Bone marrow (tissue), 2 donors: ENCODE measurements around the gene FGF2.
A peak's percentile ranks its signal among the peaks of the same experiment; 100 is the strongest.

Source experiments
- DNase-seq, 2 donors: peaks; one replicate each; lab custom pipeline; 2025; lab: John Stamatoyannopoulos, UW

FGF2 gene

DNA sequence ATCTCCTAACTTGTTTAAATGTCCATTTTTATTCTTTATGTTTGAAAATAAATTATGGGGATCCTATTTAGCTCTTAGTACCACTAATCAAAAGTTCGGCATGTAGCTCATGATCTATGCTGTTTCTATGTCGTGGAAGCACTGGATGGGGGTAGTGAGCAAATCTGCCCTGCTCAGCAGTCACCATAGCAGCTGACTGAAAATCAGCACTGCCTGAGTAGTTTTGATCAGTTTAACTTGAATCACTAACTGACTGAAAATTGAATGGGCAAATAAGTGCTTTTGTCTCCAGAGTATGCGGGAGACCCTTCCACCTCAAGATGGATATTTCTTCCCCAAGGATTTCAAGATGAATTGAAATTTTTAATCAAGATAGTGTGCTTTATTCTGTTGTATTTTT is 68.2 kb downstream of the FGF2 start:
- DNase-seq: no peak

DNA sequence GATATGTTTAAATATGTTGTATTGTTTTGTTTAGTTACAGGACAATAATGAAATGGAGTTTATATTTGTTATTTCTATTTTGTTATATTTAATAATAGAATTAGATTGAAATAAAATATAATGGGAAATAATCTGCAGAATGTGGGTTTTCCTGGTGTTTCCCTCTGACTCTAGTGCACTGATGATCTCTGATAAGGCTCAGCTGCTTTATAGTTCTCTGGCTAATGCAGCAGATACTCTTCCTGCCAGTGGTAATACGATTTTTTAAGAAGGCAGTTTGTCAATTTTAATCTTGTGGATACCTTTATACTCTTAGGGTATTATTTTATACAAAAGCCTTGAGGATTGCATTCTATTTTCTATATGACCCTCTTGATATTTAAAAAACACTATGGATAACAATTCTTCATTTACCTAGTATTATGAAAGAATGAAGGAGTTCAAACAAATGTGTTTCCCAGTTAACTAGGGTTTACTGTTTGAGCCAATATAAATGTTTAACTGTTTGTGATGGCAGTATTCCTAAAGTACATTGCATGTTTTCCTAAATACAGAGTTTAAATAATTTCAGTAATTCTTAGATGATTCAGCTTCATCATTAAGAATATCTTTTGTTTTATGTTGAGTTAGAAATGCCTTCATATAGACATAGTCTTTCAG is 68.8 kb downstream of the FGF2 start:
- DNase-seq: no peak

DNA sequence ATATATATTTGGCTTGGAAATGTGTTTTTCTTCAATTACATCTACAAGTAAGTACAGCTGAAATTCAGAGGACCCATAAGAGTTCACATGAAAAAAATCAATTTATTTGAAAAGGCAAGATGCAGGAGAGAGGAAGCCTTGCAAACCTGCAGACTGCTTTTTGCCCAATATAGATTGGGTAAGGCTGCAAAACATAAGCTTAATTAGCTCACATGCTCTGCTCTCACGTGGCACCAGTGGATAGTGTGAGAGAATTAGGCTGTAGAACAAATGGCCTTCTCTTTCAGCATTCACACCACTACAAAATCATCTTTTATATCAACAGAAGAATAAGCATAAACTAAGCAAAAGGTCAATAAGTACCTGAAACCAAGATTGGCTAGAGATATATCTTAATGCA is 69.6 kb downstream of the FGF2 start:
- no peak for DNase-seq

- no peak for DNase-seq
These were observed 71.9 kb downstream of the FGF2 start for GRCh38 chr4:122898370-122899150.

DNA sequence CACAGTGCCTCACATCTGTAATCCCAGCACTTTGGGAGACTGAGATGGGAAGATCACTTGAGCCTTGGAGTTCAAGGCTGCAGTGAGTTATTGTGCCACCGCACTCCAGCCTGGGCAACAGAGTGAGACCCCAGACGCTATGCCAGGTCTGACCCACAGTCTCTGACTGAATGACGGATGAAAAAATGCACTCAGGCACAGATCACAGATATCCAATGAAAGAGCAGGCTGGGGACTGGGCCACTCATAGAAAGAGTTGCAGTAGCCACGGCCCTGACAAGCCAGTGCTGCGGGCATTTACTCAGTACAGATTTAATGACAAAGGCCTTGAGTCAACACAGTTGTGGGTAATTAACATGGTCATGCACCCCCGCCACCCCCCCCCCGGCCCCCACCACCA is 73.1 kb downstream of the FGF2 start:
- no peak for DNase-seq

DNA sequence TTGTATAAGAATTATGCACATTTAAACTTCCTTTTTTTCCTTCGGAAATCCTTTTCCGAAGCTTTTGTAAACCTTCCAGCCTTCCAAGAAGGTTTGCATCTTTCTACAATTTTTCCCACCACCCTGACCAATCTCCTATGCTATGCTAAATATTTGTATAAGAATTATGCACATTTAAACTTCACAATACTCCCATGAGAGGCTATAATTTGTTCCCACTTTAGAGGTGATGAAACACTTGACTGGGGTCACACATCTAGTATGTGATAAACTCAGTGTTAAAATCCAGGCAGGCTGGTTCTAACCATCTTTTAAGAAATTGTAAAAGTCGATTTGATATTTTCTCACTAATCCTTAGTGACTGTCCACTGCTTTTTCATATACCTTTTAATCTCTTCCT is 73.7 kb downstream of the FGF2 start:
- no peak for DNase-seq

- no peak for DNase-seq
These were observed 74.8 kb downstream of the FGF2 start for GRCh38 chr4:122901247-122902010.

DNA sequence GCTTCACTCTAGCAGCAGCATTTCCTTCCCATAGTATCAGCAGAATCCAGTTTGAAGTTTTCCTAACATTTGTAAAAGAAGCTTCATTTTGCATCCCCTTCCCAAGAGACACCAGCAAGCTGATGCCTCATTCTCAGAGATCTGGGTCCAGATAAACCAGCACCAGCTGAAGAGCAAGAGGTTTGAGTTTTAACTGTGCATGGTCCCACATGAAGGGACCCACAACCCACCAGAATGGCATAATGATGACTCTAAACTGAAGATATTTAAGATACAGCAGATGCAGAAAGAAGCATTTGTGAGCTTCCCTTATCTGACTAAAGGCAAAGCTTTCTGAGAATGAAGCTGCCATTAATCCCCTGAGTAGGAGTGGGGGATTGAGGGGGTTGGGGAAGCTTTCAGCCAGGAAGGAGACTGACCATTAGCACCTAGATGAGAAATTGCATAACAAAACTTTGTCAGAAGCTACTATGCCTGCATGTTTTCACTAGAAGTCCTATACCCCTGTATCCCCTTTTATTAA is 77.2 kb downstream of the FGF2 start:
- no peak for DNase-seq

DNA sequence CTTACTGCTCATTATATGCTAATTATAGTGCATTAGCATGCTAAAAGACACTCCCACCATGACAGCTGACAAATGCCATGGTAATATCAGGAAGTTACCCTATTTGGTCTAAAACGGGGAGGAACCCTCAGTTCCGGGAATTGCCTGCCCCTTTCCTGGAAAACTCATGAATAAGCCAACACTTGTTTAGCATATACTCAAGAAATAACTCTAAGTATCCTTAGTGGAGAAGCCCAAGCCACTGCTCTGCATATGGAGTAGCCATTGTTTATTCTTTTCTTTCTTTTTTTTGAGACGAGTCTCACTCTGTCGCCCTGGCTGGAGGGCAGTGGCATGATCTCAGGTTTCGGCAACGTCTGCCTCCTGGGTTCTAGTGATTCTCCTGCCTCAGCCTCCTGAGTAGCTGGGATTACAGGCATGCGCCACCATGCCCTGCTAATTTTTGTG is 80.3 kb downstream of the FGF2 start:
- DNase-seq: no peak

DNA sequence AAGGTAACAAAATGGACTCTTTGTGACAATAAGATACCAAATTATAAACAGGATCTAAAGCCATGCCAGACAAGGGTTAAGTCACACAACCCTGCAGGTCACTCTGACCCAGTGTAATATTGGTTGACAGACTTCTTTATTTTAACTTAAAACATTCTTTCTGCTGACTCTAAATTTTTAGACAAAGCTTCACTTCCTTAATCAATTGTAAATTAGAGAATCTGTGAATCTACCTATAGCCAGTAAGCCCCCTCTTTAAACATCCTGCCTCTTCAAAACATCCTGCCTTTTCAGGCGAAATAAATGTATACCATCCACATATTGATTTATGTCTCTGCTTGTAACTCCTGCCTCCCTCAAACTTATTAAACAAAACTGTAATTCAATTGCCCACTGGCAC is 81.6 kb downstream of the FGF2 start:
- DNase-seq: no peak

- DNase-seq: no peak
These were observed 83.1 kb downstream of the FGF2 start for GRCh38 chr4:122909683-122910082.

DNA sequence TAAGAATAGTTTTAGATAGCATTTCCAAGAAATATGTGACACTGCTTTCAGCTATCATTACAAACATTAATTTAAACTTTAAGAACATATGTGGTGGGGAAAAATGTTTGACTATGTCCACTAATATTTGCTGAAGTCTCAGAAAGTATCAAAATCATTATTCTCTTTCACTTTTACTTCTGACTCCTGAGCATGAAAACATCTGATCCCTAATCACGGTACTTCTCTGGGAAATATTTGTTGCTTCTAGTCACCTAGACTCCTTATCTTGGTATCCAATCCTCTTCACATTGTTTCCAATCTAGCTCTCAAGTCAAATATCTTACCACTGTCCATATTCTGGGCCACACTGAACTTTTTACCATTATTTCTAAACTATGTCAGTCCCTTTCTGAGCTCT is 85.0 kb downstream of the FGF2 start:
- DNase-seq: no peak

DNA sequence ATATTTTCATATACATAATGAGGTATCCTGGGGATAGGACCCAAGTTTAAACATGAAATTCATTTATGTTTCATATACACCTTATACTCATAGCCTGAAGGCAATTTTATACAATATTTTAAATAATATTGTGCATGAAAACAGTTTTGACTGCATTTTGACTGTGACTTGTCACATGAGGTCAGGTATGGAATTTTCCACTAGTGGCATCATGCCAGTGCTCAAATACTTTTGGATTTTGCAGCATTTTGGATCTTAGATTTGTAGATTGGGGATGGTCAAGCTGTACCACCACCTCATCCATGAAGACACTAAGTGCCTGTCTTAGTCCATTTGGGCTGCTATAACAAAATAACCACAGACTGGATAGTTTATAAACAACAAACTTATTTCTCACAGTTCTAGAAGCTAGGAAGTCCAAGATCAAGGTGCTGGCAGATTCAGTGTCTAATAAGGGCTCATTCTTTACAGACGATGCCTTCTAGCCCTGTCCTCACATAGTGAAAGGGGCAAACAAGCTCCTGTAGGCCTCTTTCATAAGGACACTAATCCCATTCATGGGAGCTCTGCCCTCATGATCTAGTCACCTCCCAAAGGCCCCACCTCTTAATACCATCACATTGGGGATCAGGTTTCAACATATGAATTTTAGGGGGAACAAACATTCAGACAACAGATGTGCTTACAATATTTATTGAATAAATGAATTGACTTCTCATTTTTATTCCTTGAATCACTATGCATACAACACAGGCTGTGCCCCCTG is 86.4 kb downstream of the FGF2 start:
- no peak for DNase-seq

- no peak for DNase-seq
These were observed 87.8 kb downstream of the FGF2 start for GRCh38 chr4:122914292-122914904.

DNA sequence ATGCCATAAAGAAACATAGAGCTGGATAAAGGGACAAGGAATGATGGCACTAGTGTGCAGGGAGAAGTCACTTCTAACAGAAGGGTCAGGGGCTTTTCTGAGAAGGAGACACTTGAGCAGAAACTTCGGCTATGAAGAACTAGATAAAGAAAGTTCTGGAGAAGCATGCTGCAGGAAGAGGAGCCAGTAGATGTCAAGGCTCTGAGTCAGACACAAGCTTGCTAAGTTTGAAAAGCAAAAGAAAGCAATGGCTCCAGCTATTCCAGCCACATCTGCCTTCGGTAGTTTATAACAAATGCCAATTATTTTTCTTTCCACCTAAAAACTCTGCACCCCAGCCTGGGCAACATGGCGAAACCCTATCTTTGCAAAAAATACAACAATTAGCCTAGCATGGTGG is 88.3 kb downstream of the FGF2 start:
- DNase-seq: no peak

GRCh38 chr4:122917731-122918130 is 91.1 kb downstream of the FGF2 start:
- DNase-seq: no peak

DNA sequence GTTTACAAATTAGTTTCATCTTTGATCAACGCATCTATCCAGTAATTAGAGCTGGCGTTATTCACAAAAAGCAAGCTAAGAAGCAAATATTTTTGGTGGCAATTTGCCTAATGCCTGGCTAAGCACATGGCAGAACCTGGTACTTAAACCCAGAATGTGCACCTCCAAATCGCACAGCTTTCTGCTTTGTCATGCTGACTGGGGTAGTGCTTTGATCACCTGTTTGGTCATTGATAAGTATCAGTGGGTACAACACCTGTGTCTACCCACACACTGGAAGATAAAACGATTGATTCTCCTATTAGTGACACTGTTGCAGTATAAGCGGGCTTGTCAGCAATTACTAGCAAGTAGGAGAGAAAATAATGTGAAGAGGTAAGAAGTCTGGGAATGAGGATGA is 93.8 kb downstream of the FGF2 start:
- DNase-seq: no peak

DNA sequence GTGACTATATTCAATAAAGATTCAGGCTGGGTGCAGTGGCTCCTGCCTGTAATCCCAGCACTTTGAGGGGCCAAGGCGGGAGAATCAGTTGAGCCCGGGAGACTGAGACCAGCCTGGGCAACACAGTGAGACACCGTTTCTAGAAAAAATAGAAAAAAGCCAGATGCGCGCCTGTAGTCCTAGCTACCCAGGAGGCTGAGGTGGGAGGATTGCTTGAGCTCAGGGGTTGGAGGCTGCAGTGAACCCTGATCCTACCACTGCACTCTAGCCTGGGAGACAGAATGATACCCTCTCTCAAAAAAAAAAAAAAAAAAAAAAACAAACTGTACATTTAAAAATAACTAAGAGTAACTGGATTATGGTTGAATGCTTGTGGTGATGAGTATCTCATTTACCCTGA is 94.7 kb downstream of the FGF2 start:
- DNase-seq: no peak

DNA sequence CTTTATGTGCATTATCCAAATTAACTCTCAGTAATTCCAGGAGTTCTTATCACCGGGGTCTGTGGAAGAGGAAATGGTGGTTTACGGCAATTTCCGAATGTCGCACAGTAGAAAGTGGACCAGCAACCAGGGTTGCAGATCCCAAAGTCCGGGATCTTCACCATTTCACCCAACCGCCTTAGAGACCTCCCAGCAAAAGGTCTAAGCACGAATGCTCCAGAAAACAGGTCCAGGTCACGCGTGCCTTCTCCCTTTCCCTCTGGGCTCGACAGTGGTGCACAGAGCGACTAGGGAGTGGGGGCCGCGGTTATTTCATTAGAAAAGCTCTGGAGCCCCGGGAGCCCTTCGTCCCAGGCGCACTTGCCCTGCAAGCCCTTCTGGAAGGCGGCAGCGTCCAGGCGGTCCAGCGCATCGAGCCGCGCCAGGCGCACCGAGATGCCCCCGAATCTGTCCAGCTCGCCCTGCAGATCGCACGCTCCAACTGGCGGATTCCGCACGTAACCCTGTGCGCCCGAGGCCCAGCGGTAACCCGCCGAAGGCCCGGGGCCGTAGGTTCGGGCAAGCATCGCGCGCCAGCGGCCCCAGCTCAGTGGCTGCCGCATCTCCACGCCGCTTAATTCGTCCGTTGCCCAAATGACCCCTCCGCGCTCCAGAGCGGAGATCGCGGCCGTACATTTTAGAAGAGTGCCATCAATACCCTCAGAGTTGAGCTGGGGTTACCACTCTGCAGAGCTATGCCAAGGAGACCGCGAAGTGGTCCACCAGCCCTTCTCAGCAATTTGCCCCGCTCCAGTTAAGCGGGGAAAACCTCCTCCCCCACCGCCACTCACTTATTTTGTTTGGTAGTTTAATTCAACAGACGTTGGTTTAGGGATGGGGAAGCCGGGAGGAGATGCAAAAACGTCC is 95.6 kb downstream of the FGF2 start, which contains the start of gene NUDT6:
Gene NUDT6 (minus strand): TSS at position 627 of the 906 bp plus-strand sequence. CDS start 25 bp downstream, at position 602.
- DNase-seq: peak in 1 of 2 donors; percentile 54

- peak; percentile 54 to 69 for DNase-seq
These were observed 96.4 kb downstream of the FGF2 start for GRCh38 chr4:122922877-122923511.
